H1 (cell line): ENCODE data around the gene TMEM170A. TPM values are rescaled to one million over a fixed set of nuclear protein-coding genes. Genes with fewer than 3 reads are reported as not detected.

ENCODE experiments used
- ATF2 ChIP-seq: IDR thresholded peaks from 2 replicates; pipeline ENCODE4 v1.6.1; 2012; ENCODE audit warnings: low read length, inconsistent platforms
- BACH1 ChIP-seq: IDR thresholded peaks from 2 replicates; pipeline ENCODE4 v1.6.1; 2012; ENCODE audit warnings: low read length, improper control_type of control experiment
- CBX5 ChIP-seq: fragments of 300-800, 300-1000 bp; sonication (generic); IDR thresholded peaks from 2 replicates; pipeline ENCODE4 v1.7.1; 2016; ENCODE audit warnings: antibody characterized with exemption, low read length, low read depth
- E2F6 ChIP-seq: IDR thresholded peaks from 2 replicates; pipeline ENCODE4 v1.6.1; 2012; ENCODE audit warnings: inconsistent platforms
- EGR1 ChIP-seq: IDR thresholded peaks from 2 replicates; pipeline ENCODE4 v1.6.1; 2011; ENCODE audit warnings: low read depth, low read length, borderline replicate concordance
- GABPA ChIP-seq: IDR thresholded peaks from 2 replicates; pipeline ENCODE4 v1.6.1; 2011; ENCODE audit warnings: mild to moderate bottlenecking, low read length, moderate library complexity, borderline replicate concordance; ENCODE audit not compliant: insufficient read depth
- KDM4A ChIP-seq: IDR thresholded peaks from one replicate; pipeline ENCODE4 v1.7.1; 2012; ENCODE audit warnings: low read depth, mild to moderate bottlenecking, moderate library complexity, low read length, inconsistent platforms; ENCODE audit not compliant: severe bottlenecking
- MAFK ChIP-seq: IDR thresholded peaks from 2 replicates; pipeline ENCODE4 v1.6.1; 2012; ENCODE audit warnings: low read depth, mild to moderate bottlenecking, improper control_type of control experiment, low read length
- RNF2 ChIP-seq: fragments of 200-900, 300-1000 bp; sonication (generic); IDR thresholded peaks from 2 replicates; pipeline ENCODE4 v1.7.1; 2016; ENCODE audit warnings: borderline replicate concordance, low read depth, mild to moderate bottlenecking, antibody characterized with exemption, low read length; ENCODE audit not compliant: poor library complexity, severe bottlenecking; ENCODE audit errors: missing control alignments
- TAF1 ChIP-seq: IDR thresholded peaks from 2 replicates; pipeline ENCODE4 v1.6.1; 2011; ENCODE audit warnings: mild to moderate bottlenecking, low read depth, low read length
- polyA plus RNA-seq, 7 experiments: library from polyadenylated mRNA; depleted of rRNA in 3 of 7; stranded (reverse) in 5 of 7; unstranded in 2 of 7; fragments of >200 nt in 5 of 7; fragments of 200-250 nt in 2 of 7; gene quantifications; 1 replicate in 5 of 7; 2 replicates in 1 of 7; 4 replicates in 1 of 7; pipeline versions ENCODE4 v1.2.1 to v1.2.3, GENCODE V29; 2011 to 2013; ENCODE audit warnings: missing spikeins in 2 of 7, mixed read lengths in 2 of 7
- total RNA-seq: library from RNA; stranded (reverse); fragmentation: NEBNext Ultra II Directional; extraction: Animal tissue kit (Norgen Biotek cat#: 25700); gene quantifications from 2 replicates; pipeline ENCODE4 v1.2.1, GENCODE V29; 2021

TMEM170A gene
- total and polyA plus RNA-seq, 2 of the 8 experiments (the other 6 are each of a cell fraction or from before 2014, with no cell fraction given), result 22.9 to 56.6 TPM

GRCh38 chr16:75464122-75464918, at the start of gene TMEM170A (continued):
- TF ChIP-seq GABPA (no peak; the same call in 1 of the 2 replicates), EGR1 (no peak), ATF2 (no peak), MAFK (no peak), TAF1 (peak; percentile 83), CBX5 (no peak), E2F6 (no peak; the same call in 1 of the 2 replicates), BACH1 (peak; percentile 62; the same call in 1 of the 2 replicates), RNF2 (no peak), KDM4A (peak; percentile 93)
